HepG2 (cell line): ENCODE measurements around the gene SPACA6. TPM values are rescaled to one million over a fixed set of nuclear protein-coding genes. Genes with fewer than 3 reads are reported as not detected.
A peak's percentile ranks its signal among the peaks of the same experiment; 100 is the strongest.

Source experiments
- ARNT ChIP-seq: fragments of 450-650 bp; IDR thresholded peaks from 2 replicates; pipeline ENCODE4 v1.6.1; 2017
- GATAD2A ChIP-seq: IDR thresholded peaks from 2 replicates; pipeline ENCODE4 v1.6.1; 2016
- RELA ChIP-seq: sonication (generic); formaldehyde crosslinking; IDR thresholded peaks from 2 replicates; pipeline ENCODE4 v1.4.0; 2020; ENCODE audit warnings: missing genetic modification reagents
- YEATS4 ChIP-seq: sonication (generic); formaldehyde crosslinking; IDR thresholded peaks from 2 replicates; pipeline ENCODE4 v1.4.0; 2020; ENCODE audit warnings: missing genetic modification reagents, borderline replicate concordance
- ZBTB21 ChIP-seq: sonication (generic); formaldehyde crosslinking; IDR thresholded peaks from 2 replicates; pipeline ENCODE4 v1.4.0; 2020; ENCODE audit warnings: missing genetic modification reagents
- ZNF30 ChIP-seq: sonication (generic); formaldehyde crosslinking; IDR thresholded peaks from 2 replicates; pipeline ENCODE4 v1.5.0; 2020; ENCODE audit warnings: mild to moderate bottlenecking, missing genetic modification reagents
- polyA plus RNA-seq, 8 experiments: library from polyadenylated mRNA; depleted of rRNA in 3 of 8; stranded (reverse) in 7 of 8; unstranded in 1 of 8; fragments of >200 nt; fragmentation: Illumina TruSeq in 4 of 8; extraction: Trizol in 4 of 8; gene quantifications; 2 replicates each; pipeline versions ENCODE4 v1.2.1 to v1.2.3, GENCODE V29; 2011 to 2016; ENCODE audit warnings: low read depth in 4 of 8, missing spikeins in 1 of 8, mixed read lengths in 1 of 8; ENCODE audit not compliant: insufficient read depth in 1 of 8
- total RNA-seq, 5 experiments: library from RNA; depleted of rRNA; stranded (reverse); fragments of >200 nt; fragmentation: Illumina TruSeq; extraction: Trizol; gene quantifications; 2 replicates each; pipeline ENCODE4 v1.2.3, GENCODE V29; 2016; ENCODE audit warnings: low read depth in 1 of 5
- TF ChIP-seq, protein P1 (sequence below): sonication (generic); formaldehyde crosslinking; IDR thresholded peaks from 2 replicates; pipeline ENCODE4 v1.5.1; 2020; ENCODE audit warnings: mild to moderate bottlenecking, missing genetic modification reagents, moderate library complexity
- TF ChIP-seq, protein P2 (sequence below): sonication (generic); formaldehyde crosslinking; IDR thresholded peaks from 2 replicates; pipeline ENCODE4 v1.4.0; 2020; ENCODE audit warnings: missing genetic modification reagents
- TF ChIP-seq, protein P3 (sequence below): sonication (generic); formaldehyde crosslinking; IDR thresholded peaks from 2 replicates; pipeline ENCODE4 v1.4.0; 2020; ENCODE audit warnings: mild to moderate bottlenecking, low read depth, missing genetic modification reagents
- TF ChIP-seq, protein P4 (sequence below): sonication (generic); formaldehyde crosslinking; IDR thresholded peaks from 2 replicates; pipeline ENCODE4 v1.4.0; 2020; ENCODE audit warnings: mild to moderate bottlenecking, missing genetic modification reagents
- TF ChIP-seq, protein P5 (sequence below): IDR thresholded peaks from 2 replicates; pipeline ENCODE4 v1.6.1; 2012; ENCODE audit warnings: low read depth, low read length, improper control_type of control experiment
- TF ChIP-seq, protein P6 (sequence below): sonication (generic); formaldehyde crosslinking; conservative IDR thresholded peaks from 2 replicates; pipeline ENCODE4 v1.4.0; 2020; ENCODE audit warnings: missing genetic modification reagents
- TF ChIP-seq, protein P7 (sequence below), 2 experiments: sonication (generic) in 1 of 2; formaldehyde crosslinking in 1 of 2; IDR thresholded peaks; 2 replicates each; pipeline versions ENCODE4 v1.5.1 to v1.6.1; 2011 to 2020; ENCODE audit warnings: borderline replicate concordance in 1 of 2, low read depth in 1 of 2, low read length in 1 of 2, mild to moderate bottlenecking in 1 of 2, missing genetic modification reagents in 1 of 2, moderate library complexity in 1 of 2

SPACA6 gene
- total and polyA plus RNA-seq, 2 of the 13 experiments (the other 11 are each of a cell fraction or from before 2014, with no cell fraction given) = 1.4 to 2.2 TPM

DNA sequence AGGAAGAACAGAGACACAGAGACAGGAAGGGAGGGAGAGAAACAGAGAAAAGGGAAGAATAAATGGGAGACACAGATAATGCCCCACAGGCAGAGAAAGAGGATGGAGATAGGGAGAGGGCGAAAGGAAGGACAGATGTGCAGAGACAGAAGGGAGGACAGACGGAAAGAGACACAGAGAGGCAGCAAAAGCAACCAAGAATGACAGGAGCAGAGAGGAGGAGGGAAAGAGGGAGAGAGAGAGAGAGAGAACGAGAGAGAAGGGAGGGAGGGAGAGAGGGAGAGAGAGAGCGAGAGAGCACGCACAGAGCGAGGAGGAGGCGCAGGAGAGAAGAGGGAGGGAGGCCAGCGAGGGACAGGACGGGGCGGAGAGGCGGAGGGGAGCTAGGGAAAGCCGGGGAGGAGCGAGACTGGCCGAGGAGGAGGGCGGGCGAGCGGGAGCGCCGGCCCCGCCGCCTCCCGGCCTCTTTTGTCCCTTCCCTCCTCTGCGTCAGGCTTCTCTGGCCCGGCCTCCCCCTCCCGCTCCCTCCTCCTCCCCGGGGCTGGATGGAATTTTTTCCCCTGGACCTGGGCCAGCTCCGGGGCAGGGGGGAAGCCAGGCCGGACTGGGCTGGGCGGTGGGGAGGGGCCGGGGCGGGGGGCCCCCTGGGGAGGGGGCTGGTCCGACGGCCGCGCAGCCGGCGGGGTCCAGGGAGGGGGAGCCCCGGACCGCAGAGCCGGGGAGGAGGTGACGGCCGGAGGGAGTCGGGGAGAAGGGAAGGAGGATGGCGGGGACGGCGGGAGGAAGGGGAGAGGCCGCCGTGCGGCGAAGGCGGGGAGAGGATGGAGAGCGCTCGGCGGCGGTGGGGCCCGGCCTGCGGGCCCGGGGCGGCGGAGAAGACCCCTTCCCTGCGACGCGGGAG lies 4.2 kb upstream of the SPACA6 start (continued):
- TF ChIP-seq, protein P1, sequence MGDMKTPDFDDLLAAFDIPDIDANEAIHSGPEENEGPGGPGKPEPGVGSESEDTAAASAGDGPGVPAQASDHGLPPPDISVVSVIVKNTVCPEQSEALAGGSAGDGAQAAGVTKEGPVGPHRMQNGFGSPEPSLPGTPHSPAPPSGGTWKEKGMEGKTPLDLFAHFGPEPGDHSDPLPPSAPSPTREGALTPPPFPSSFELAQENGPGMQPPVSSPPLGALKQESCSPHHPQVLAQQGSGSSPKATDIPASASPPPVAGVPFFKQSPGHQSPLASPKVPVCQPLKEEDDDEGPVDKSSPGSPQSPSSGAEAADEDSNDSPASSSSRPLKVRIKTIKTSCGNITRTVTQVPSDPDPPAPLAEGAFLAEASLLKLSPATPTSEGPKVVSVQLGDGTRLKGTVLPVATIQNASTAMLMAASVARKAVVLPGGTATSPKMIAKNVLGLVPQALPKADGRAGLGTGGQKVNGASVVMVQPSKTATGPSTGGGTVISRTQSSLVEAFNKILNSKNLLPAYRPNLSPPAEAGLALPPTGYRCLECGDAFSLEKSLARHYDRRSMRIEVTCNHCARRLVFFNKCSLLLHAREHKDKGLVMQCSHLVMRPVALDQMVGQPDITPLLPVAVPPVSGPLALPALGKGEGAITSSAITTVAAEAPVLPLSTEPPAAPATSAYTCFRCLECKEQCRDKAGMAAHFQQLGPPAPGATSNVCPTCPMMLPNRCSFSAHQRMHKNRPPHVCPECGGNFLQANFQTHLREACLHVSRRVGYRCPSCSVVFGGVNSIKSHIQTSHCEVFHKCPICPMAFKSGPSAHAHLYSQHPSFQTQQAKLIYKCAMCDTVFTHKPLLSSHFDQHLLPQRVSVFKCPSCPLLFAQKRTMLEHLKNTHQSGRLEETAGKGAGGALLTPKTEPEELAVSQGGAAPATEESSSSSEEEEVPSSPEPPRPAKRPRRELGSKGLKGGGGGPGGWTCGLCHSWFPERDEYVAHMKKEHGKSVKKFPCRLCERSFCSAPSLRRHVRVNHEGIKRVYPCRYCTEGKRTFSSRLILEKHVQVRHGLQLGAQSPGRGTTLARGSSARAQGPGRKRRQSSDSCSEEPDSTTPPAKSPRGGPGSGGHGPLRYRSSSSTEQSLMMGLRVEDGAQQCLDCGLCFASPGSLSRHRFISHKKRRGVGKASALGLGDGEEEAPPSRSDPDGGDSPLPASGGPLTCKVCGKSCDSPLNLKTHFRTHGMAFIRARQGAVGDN (CRISPR knock-in tag) = no peak
- TF ChIP-seq, protein P2, sequence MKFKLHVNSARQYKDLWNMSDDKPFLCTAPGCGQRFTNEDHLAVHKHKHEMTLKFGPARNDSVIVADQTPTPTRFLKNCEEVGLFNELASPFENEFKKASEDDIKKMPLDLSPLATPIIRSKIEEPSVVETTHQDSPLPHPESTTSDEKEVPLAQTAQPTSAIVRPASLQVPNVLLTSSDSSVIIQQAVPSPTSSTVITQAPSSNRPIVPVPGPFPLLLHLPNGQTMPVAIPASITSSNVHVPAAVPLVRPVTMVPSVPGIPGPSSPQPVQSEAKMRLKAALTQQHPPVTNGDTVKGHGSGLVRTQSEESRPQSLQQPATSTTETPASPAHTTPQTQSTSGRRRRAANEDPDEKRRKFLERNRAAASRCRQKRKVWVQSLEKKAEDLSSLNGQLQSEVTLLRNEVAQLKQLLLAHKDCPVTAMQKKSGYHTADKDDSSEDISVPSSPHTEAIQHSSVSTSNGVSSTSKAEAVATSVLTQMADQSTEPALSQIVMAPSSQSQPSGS (CRISPR knock-in tag) = no peak
- TF ChIP-seq GATAD2A = 0 out of 2 replicates have a peak, but pooled peaks have one; percentile 42
- TF ChIP-seq, protein P3, sequence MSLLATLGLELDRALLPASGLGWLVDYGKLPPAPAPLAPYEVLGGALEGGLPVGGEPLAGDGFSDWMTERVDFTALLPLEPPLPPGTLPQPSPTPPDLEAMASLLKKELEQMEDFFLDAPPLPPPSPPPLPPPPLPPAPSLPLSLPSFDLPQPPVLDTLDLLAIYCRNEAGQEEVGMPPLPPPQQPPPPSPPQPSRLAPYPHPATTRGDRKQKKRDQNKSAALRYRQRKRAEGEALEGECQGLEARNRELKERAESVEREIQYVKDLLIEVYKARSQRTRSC (CRISPR knock-in tag) = no peak
- no peak for TF ChIP-seq YEATS4
- TF ChIP-seq, protein P4, sequence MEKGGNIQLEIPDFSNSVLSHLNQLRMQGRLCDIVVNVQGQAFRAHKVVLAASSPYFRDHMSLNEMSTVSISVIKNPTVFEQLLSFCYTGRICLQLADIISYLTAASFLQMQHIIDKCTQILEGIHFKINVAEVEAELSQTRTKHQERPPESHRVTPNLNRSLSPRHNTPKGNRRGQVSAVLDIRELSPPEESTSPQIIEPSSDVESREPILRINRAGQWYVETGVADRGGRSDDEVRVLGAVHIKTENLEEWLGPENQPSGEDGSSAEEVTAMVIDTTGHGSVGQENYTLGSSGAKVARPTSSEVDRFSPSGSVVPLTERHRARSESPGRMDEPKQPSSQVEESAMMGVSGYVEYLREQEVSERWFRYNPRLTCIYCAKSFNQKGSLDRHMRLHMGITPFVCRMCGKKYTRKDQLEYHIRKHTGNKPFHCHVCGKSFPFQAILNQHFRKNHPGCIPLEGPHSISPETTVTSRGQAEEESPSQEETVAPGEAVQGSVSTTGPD (CRISPR knock-in tag) = no peak
- TF ChIP-seq ZBTB21 = no peak
- no peak for TF ChIP-seq ARNT
- TF ChIP-seq, protein P5, sequence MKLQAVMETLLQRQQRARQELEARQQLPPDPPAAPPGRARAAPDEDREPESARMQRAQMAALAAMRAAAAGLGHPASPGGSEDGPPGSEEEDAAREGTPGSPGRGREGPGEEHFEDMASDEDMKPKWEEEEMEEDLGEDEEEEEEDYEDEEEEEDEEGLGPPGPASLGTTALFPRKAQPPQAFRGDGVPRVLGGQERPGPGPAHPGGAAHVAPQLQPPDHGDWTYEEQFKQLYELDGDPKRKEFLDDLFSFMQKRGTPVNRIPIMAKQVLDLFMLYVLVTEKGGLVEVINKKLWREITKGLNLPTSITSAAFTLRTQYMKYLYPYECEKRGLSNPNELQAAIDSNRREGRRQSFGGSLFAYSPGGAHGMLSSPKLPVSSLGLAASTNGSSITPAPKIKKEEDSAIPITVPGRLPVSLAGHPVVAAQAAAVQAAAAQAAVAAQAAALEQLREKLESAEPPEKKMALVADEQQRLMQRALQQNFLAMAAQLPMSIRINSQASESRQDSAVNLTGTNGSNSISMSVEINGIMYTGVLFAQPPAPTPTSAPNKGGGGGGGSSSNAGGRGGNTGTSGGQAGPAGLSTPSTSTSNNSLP = no peak
- TF ChIP-seq, protein P6, sequence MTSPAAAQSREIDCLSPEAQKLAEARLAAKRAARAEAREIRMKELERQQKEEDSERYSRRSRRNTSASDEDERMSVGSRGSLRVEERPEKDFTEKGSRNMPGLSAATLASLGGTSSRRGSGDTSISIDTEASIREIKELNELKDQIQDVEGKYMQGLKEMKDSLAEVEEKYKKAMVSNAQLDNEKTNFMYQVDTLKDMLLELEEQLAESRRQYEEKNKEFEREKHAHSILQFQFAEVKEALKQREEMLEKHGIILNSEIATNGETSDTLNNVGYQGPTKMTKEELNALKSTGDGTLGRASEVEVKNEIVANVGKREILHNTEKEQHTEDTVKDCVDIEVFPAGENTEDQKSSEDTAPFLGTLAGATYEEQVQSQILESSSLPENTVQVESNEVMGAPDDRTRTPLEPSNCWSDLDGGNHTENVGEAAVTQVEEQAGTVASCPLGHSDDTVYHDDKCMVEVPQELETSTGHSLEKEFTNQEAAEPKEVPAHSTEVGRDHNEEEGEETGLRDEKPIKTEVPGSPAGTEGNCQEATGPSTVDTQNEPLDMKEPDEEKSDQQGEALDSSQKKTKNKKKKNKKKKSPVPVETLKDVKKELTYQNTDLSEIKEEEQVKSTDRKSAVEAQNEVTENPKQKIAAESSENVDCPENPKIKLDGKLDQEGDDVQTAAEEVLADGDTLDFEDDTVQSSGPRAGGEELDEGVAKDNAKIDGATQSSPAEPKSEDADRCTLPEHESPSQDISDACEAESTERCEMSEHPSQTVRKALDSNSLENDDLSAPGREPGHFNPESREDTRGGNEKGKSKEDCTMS (CRISPR knock-in tag) = no peak
- TF ChIP-seq, protein P7, sequence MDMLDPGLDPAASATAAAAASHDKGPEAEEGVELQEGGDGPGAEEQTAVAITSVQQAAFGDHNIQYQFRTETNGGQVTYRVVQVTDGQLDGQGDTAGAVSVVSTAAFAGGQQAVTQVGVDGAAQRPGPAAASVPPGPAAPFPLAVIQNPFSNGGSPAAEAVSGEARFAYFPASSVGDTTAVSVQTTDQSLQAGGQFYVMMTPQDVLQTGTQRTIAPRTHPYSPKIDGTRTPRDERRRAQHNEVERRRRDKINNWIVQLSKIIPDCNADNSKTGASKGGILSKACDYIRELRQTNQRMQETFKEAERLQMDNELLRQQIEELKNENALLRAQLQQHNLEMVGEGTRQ (IDR thresholded peaks at IDR 0.05; ENCODE audit: low read depth, low read length) = no peak
- TF ChIP-seq, protein P7 (CRISPR knock-in tag; IDR thresholded peaks at IDR 0.05; ENCODE audit: borderline replicate concordance) = no peak
- TF ChIP-seq RELA = no peak
- TF ChIP-seq ZNF30 = no peak
